OCI-LY1 (cell line): Measurements from ENCODE around the gene GMNN.

Experiments used
- H2AFZ ChIP-seq: fragments of 200-600 bp; sonication (generic), shearing (Covaris generic); 2 replicates; pipeline ENCODE4 v1.6.0; 2014; ENCODE audit warnings: antibody characterized with exemption, mild to moderate bottlenecking, low read length
- H3F3A ChIP-seq: fragments of 200-600 bp; sonication (generic), shearing (Covaris generic); 2 replicates; pipeline ENCODE4 v1.6.0; 2014; ENCODE audit warnings: mild to moderate bottlenecking, antibody characterized with exemption, low read length, moderate library complexity; ENCODE audit not compliant: insufficient read depth
- H3K27ac ChIP-seq: fragments of 200-600 bp; sonication (generic); 2 replicates; pipeline ENCODE4 v1.5.1; 2014; ENCODE audit warnings: low read length, mixed run types, mild to moderate bottlenecking, low read depth; ENCODE audit not compliant: poor library complexity, severe bottlenecking
- H3K27me3 ChIP-seq: fragments of 200-600 bp; sonication (generic); 2 replicates; pipeline ENCODE4 v1.6.0; 2014; ENCODE audit warnings: antibody characterized with exemption, mild to moderate bottlenecking, low read length, moderate library complexity; ENCODE audit not compliant: insufficient read depth
- H3K36me3 ChIP-seq: fragments of 200-600 bp; sonication (generic); 2 replicates; pipeline ENCODE4 v1.6.1; 2014; ENCODE audit warnings: mild to moderate bottlenecking, antibody characterized with exemption, low read length, moderate library complexity, mixed read lengths; ENCODE audit not compliant: insufficient read depth
- H3K4me1 ChIP-seq: fragments of 200-600 bp; sonication (generic); 2 replicates; pipeline ENCODE4 v1.5.1; 2014; ENCODE audit warnings: mild to moderate bottlenecking, low read length, moderate library complexity; ENCODE audit not compliant: insufficient read depth, severe bottlenecking
- H3K4me2 ChIP-seq: fragments of 200-600 bp; sonication (generic), shearing (Covaris generic); 2 replicates; pipeline ENCODE4 v1.6.1; 2014; ENCODE audit warnings: low read length
- H3K4me3 ChIP-seq: fragments of 200-600 bp; sonication (generic); 2 replicates; pipeline ENCODE4 v1.5.1; 2014; ENCODE audit warnings: low read length, low read depth, mild to moderate bottlenecking, mixed read lengths; ENCODE audit not compliant: poor library complexity, severe bottlenecking
- H3K79me2 ChIP-seq: fragments of 200-600 bp; shearing (Covaris generic); 2 replicates; pipeline ENCODE4 v1.6.1; 2016; ENCODE audit warnings: mixed run types, low read length, mixed read lengths; ENCODE audit not compliant: insufficient read depth
- H3K9ac ChIP-seq: fragments of 200-600 bp; sonication (generic), shearing (Covaris generic); 2 replicates; pipeline ENCODE4 v1.6.1; 2014; ENCODE audit warnings: mild to moderate bottlenecking, low read length, mixed read lengths
- H3K9me2 ChIP-seq: fragments of 200-600 bp; sonication (generic), shearing (Covaris generic); 2 replicates; pipeline ENCODE4 v1.6.1; 2014; ENCODE audit warnings: low read depth, mild to moderate bottlenecking, low read length, mixed read lengths
- H3K9me3 ChIP-seq: fragments of 200-600 bp; shearing (Covaris generic); 2 replicates; pipeline ENCODE4 v1.6.1; 2014; ENCODE audit warnings: low read length, mixed read lengths
- H4K20me1 ChIP-seq: fragments of 200-600 bp; sonication (generic), shearing (Covaris generic); 2 replicates; pipeline ENCODE4 v1.6.0; 2016; ENCODE audit warnings: mild to moderate bottlenecking, low read length; ENCODE audit not compliant: insufficient read depth
- EZH2 ChIP-seq: fragments of 200-600 bp; sonication (generic), shearing (Covaris generic); IDR thresholded peaks from 2 replicates; pipeline ENCODE4 v1.8.0; 2017; ENCODE audit warnings: borderline replicate concordance, mixed run types, mild to moderate bottlenecking, antibody characterized with exemption, low read length, moderate library complexity, mixed read lengths
- TF ChIP-seq, protein P1 (sequence below): fragments of 200-600 bp; sonication (generic), shearing (Covaris generic); IDR thresholded peaks from 2 replicates; pipeline ENCODE4 v1.5.1; 2017; ENCODE audit warnings: mild to moderate bottlenecking, antibody characterized with exemption, low read length, moderate library complexity, mixed read lengths

GMNN gene

GRCh38 chr6:24779416-24780016 is 4.8 kb downstream of the GMNN start:
- TF ChIP-seq, protein P1, sequence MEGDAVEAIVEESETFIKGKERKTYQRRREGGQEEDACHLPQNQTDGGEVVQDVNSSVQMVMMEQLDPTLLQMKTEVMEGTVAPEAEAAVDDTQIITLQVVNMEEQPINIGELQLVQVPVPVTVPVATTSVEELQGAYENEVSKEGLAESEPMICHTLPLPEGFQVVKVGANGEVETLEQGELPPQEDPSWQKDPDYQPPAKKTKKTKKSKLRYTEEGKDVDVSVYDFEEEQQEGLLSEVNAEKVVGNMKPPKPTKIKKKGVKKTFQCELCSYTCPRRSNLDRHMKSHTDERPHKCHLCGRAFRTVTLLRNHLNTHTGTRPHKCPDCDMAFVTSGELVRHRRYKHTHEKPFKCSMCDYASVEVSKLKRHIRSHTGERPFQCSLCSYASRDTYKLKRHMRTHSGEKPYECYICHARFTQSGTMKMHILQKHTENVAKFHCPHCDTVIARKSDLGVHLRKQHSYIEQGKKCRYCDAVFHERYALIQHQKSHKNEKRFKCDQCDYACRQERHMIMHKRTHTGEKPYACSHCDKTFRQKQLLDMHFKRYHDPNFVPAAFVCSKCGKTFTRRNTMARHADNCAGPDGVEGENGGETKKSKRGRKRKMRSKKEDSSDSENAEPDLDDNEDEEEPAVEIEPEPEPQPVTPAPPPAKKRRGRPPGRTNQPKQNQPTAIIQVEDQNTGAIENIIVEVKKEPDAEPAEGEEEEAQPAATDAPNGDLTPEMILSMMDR: no peak
- TF ChIP-seq EZH2: no peak
- Histone ChIP-seq H3F3A (no peaks in the 10 kb centered on the region), H3K79me2 (peaks cover 55% of the 10 kb centered on the region), H4K20me1 (no peaks in the 10 kb centered on the region), H3K4me2 (no peak overlapping the region; the same call in 1 of the 2 replicates), H3K4me1 (peaks cover 36% of the 10 kb centered on the region), H3K27me3 (no peaks in the 10 kb centered on the region), H3K9ac (no peak overlapping the region), H2AFZ (no peak overlapping the region), H3K9me3 (no peaks in the 10 kb centered on the region), H3K27ac (no peak overlapping the region), H3K36me3 (peaks cover 81% of the 10 kb centered on the region), H3K4me3 (no peak overlapping the region), H3K9me2 (no peaks in the 10 kb centered on the region)

- Histone ChIP-seq H3K9me3 (no peaks in the 10 kb centered on the region), H3K79me2 (peaks cover 55% of the 10 kb centered on the region), H3K27me3 (no peaks in the 10 kb centered on the region), H4K20me1 (no peaks in the 10 kb centered on the region), H3K4me3 (no peak overlapping the region), H3K4me1 (peaks cover 36% of the 10 kb centered on the region), H3F3A (no peaks in the 10 kb centered on the region), H3K9ac (no peak overlapping the region), H3K36me3 (peaks cover 88% of the 10 kb centered on the region), H3K27ac (no peak overlapping the region), H3K4me2 (no peak overlapping the region), H3K9me2 (no peaks in the 10 kb centered on the region), H2AFZ (no peak overlapping the region)
- TF ChIP-seq EZH2: no peak
- TF ChIP-seq, protein P1: no peak
These were observed 5.5 kb downstream of the GMNN start for GRCh38 chr6:24780206-24780605.

DNA sequence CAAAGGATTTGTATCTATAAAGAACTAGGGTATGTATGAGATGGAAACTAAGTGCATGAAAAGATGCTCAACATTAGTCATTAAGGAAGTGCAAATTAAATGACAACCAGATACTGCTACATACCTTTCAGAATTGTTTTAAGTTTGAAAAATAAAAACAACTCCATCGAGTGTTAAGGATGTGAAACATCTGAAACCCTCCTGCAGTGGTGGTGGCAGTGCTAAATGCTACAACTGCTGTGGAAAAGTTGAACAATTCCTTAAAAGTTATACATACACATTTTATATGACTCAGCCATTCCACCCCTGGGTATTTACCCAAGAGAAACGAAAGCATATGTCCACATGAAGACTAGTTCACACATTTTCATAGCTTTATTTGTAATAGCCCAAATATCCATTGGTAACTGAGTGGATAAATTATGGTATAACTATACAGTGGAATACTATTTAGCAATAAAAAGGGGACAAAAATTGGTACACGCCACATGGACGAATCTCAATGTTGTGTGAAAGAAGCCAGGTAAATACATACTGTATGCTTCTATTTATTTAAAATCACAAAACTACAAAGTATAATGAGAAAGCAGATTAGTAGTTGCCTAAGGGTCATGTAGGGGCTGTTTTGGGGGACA is 13.4 kb downstream of the GMNN start:
- Histone ChIP-seq H3K9me2 (no peaks in the 10 kb centered on the region), H3K4me2 (no peak overlapping the region), H2AFZ (no peak overlapping the region), H4K20me1 (no peaks in the 10 kb centered on the region), H3K27me3 (no peaks in the 10 kb centered on the region), H3K4me3 (no peak overlapping the region), H3K27ac (no peak overlapping the region), H3F3A (no peaks in the 10 kb centered on the region), H3K79me2 (no peaks in the 10 kb centered on the region), H3K4me1 (no peaks in the 10 kb centered on the region), H3K9me3 (no peaks in the 10 kb centered on the region), H3K9ac (no peak overlapping the region), H3K36me3 (peaks cover 60% of the 10 kb centered on the region)
- TF ChIP-seq EZH2: no peak
- TF ChIP-seq, protein P1: no peak
